Retinal pigment epithelial cell (primary cell): Measurements from ENCODE around the gene CACTIN.

Source experiments
- DNase-seq: peaks from one replicate; pipeline ENCODE4 v3.0.0-alpha.2; 2010; ENCODE audit warnings: low read depth
- H3K4me3 ChIP-seq: 2 replicates; pipeline ENCODE4 v1.5.1; 2011; ENCODE audit warnings: mild to moderate bottlenecking, low read length, control low read depth, moderate library complexity
- CTCF ChIP-seq: conservative IDR thresholded peaks from 2 replicates; pipeline ENCODE4 v1.5.1; 2011; ENCODE audit warnings: low read depth, low read length, control low read depth, inconsistent platforms

The CACTIN gene

GRCh38 chr19:3576696-3577443 is 49.7 kb downstream of the CACTIN start:
- DNase-seq: peak; percentile 32
- peak overlapping the region; percentile 22 for H3K4me3 ChIP-seq

GRCh38 chr19:3575949-3576673 is 50.5 kb downstream of the CACTIN start:
- DNase-seq: no peak
- H3K4me3 ChIP-seq: peak overlapping the region; percentile 22
- TF ChIP-seq CTCF: no peak

More at GRCh38 chr19:3576696-3577443, 49.7 kb downstream of the CACTIN start:
- no peak for TF ChIP-seq CTCF

- H3K4me3 ChIP-seq: no peak overlapping the region
- DNase-seq: no peak
- peak; percentile 41 for TF ChIP-seq CTCF
Observed at GRCh38 chr19:3575260-3575741, 51.3 kb downstream of the CACTIN start.

GRCh38 chr19:3573858-3574637 is 52.5 kb downstream of the CACTIN start:
- TF ChIP-seq CTCF: no peak
- peak; percentile 78 for DNase-seq
- peak overlapping the region; percentile 88 for H3K4me3 ChIP-seq

GRCh38 chr19:3573162-3573857 is 53.3 kb downstream of the CACTIN start:
- H3K4me3 ChIP-seq: peak overlapping the region; percentile 88
- TF ChIP-seq CTCF: no peak
- DNase-seq: no peak

GRCh38 chr19:3572855-3573161 is 53.8 kb downstream of the CACTIN start, which contains the start of gene HMG20B:
Gene HMG20B, plus strand, starts transcription at chr19:3572944. Its CDS starts 366 bp downstream, at chr19:3573310.
- TF ChIP-seq CTCF: no peak
- no peak for DNase-seq

More at GRCh38 chr19:3572855-3573161, 53.8 kb downstream of the CACTIN start, which contains the start of gene HMG20B:
- peak within 1 kb of the TSS; percentile 88 for H3K4me3 ChIP-seq
